Measurements from ENCODE around the gene KCNQ1.

The KCNQ1 gene

DNA sequence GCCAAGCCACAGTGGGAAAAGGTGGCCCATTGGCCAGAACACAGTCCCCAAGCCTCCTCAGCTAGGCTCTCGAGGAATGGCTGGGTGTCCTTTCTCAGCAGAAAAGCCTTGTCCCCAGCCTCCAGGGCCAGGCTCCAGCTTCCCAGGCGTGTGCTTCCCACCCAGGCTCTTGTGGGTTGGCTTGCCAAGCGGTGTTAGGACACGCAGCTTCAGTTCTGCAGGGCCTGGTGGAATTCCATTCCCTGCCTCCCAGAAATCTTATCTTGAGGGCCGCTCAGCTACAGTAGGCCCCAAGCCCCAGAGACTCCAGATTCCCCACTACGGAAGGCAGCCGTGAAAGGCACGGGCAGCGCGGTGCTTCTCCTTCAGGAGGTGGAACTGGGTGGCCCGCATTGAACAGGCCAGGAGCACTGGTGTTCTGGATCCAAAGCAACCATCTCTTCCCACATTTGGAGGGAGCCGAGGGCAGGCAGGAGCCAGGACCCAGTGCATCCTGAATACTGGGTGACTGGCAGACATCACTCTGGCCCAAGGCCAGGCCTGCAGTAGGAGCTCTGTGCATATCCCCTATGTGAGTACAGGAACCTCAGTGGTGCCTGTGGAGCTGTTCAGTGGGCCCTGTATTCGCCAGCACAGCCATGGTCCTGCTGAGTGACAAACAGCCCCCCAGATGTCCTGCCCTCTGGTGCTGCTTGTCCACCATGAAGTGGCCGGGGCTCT, 271.7 kb downstream of the KCNQ1 start:
- DNase-seq (ENCODE audit: low spot score) = no peak

GRCh38 chr11:2717561-2718325, 272.9 kb downstream of the KCNQ1 start:
- no peak for DNase-seq (ENCODE audit: low spot score)

- DNase-seq (ENCODE audit: low spot score) = no peak
Observed at GRCh38 chr11:2718817-2719438, 274.1 kb downstream of the KCNQ1 start.

- DNase-seq (ENCODE audit: low spot score) = no peak
Observed at GRCh38 chr11:2719831-2720590, 275.2 kb downstream of the KCNQ1 start.

- no peak for DNase-seq (ENCODE audit: low spot score)
Observed at GRCh38 chr11:2721210-2721916, 276.6 kb downstream of the KCNQ1 start.

DNA sequence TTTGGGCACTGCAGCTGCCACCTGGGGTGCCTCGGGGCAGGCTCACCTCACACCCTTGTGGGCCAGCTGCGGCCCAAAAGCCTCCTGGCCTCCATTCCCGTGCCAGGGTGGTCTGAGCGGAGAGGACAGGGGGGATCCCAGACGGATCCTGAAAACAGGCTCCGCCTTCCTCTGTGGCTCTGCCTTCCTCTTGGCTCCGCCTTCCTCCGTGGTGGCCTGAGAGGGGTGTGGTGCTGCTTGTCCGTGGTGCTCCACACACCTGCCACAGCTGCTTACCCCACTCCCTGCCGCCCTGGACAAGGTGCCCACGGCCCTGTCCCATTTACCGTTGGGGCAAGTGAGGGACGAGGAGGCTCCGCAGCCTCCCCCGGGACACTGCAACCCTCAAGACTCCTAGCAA, 278.1 kb downstream of the KCNQ1 start:
- no peak for DNase-seq (ENCODE audit: low spot score)

GRCh38 chr11:2724104-2724503, 279.3 kb downstream of the KCNQ1 start:
- no peak for DNase-seq (ENCODE audit: low spot score)

- DNase-seq (ENCODE audit: low spot score) = no peak
Observed at GRCh38 chr11:2724653-2725367, 280.0 kb downstream of the KCNQ1 start.

DNA sequence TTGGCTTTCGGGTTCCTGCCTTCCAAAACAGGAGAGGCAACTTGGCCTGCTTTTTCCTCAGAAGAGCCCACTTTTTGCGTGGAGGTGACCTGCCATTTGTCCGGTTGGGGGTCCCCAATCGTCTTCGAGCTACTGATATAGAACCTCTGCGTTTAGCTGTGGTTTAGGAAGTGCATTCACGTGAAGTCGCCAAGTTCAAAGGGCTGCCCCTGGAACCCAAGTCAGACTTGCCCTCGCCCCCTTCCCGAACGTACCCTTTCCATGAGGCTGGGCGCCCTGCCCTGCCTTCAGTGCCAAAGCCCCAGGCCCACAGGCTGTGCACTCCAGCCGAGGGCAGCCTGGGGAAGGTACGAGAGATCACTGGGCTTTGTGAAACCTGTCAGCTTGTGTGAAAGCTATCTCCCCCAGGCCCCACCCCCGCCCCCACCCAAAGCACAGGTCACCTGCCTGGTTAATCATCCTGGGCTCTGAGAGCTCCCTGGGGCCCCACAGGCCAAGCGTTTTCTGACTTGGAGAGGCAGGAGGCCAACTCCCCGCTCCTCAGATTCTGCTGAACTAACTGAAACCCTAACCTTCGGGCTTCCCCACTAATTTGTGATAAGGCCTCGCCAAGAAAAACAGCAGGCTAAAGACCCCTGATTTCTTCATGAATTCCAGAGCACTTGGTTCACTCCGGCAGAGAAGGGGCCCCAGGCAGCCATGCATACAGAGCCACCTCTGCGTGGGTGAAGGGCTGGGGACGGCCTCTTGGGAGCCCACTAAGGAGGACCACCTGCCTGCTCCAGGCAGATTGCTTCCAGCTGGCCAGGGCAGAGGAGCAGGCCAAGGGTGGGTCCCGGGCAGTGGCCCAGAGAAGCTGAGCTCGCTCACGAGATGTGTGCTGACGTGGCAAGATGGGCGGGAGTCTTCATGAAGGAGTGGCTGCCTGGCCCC, 280.8 kb downstream of the KCNQ1 start:
- no peak for DNase-seq (ENCODE audit: low spot score)

DNA sequence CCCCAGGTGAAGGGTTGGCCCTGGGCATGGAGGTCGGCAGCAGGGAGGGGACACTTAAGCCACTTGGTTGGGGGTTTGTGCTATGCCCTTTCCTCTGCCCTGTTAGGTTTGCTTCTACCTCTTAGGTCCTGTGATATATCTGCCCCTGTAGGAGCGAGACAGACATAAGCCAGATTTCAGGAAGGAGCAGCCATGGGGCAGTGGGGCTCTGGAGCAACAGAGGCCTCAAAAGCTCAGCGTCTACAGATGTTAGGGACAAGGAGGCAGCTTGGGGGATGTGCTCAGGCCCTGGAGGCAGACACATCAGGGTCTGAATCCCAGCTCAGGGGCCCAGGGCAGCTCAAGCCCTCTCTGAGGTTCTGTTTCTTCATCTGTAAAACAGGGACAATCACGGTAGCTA, 282.2 kb downstream of the KCNQ1 start:
- DNase-seq (ENCODE audit: low spot score) = no peak

- DNase-seq (ENCODE audit: low spot score) = no peak
Observed at GRCh38 chr11:2728128-2728662, 283.4 kb downstream of the KCNQ1 start.

GRCh38 chr11:2728663-2729332, 284.0 kb downstream of the KCNQ1 start:
- no peak for DNase-seq (ENCODE audit: low spot score)

- no peak for DNase-seq (ENCODE audit: low spot score)
Observed at GRCh38 chr11:2729841-2730240, 285.0 kb downstream of the KCNQ1 start.

GRCh38 chr11:2730272-2731129, 285.7 kb downstream of the KCNQ1 start:
- no peak for DNase-seq (ENCODE audit: low spot score)

GRCh38 chr11:2731130-2732125, 286.6 kb downstream of the KCNQ1 start:
- DNase-seq (ENCODE audit: low spot score) = no peak

DNA sequence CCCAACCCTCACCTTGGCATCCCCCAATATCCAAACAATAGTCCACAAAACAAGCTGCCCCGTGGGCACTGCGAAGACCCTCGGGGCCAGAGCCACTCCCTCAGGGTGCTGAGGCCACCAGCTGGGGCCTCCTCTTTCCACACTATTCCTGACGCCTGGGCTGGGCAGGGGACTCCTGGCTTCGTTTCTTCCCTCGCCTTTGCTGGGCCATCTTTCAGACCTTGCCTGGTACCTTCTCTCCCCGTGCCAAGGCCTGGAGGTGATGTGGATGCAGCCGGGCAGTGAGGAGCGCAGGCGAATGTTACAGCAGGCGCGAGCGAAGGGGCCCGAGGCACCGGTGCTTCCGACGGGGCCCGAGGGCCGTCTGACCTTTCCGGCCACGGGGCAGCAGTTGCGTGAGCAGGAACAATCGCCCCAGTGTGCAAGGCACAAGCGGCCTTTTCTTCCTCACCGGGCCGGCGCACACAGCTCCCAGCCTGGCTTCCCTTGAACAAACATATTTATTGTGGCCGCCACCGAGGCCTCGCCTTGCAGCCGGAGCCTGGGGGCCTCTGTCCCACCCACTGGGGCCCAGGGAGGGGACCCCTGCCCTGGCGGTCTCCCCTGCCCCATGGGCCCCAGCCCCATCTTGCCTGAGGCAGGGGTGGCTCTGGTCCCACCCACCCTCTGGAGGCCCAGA, 287.6 kb downstream of the KCNQ1 start:
- DNase-seq (ENCODE audit: low spot score) = no peak

All from CD4-positive, alpha-beta T cell treated with Interleukin-15 for 4 hours (primary cell).